OCI-LY3 (cell line): Measurements from ENCODE around the gene CABP7.
"Not testable (repeated sequence)": the region's sequence is repeated elsewhere in the genome, so short reads cannot be mapped to it uniquely, and the experiment has no call there.

ENCODE experiments used
- H2AFZ ChIP-seq: fragments of 200-600, 300-600 bp; shearing (Covaris generic); 2 replicates; pipeline ENCODE4 v1.6.0; 2014; ENCODE audit warnings: antibody characterized with exemption, low read depth, low read length
- H3K27ac ChIP-seq: fragments of 200-600, 300-600 bp; sonication (generic); 2 replicates; pipeline ENCODE4 v1.5.1; 2014; ENCODE audit warnings: mild to moderate bottlenecking, low read length, moderate library complexity, mixed read lengths
- H3K27me3 ChIP-seq: fragments of 200-600, 300-600 bp; sonication (generic); 2 replicates; pipeline ENCODE4 v1.6.1; 2014; ENCODE audit warnings: low read depth, low read length, mixed read lengths
- H3K36me3 ChIP-seq: fragments of 200-600, 300-600 bp; sonication (generic); replicated peaks from 2 replicates; pipeline ENCODE3; 2014; ENCODE audit warnings: low read depth, low read length, mixed read lengths
- H3K4me1 ChIP-seq: fragments of 300-600, 200-600 bp; sonication (generic); 2 replicates; pipeline ENCODE4 v1.6.1; 2014; ENCODE audit warnings: low read length, mixed read lengths
- H3K4me2 ChIP-seq: fragments of 200-600, 300-600 bp; sonication (generic); 2 replicates; pipeline ENCODE4 v1.6.1; 2014; ENCODE audit warnings: low read length, mixed read lengths
- H3K4me3 ChIP-seq: fragments of 300-600, 200-600 bp; sonication (generic); 2 replicates; pipeline ENCODE4 v1.5.1; 2014; ENCODE audit warnings: antibody characterized with exemption, mild to moderate bottlenecking, low read length, moderate library complexity
- H3K79me2 ChIP-seq: fragments of 300-600, 200-600 bp; shearing (Covaris generic); 2 replicates; pipeline ENCODE4 v1.6.1; 2014; ENCODE audit warnings: mild to moderate bottlenecking, low read length, mixed read lengths
- H3K9ac ChIP-seq: fragments of 300-600, 200-600 bp; shearing (Covaris generic); 2 replicates; pipeline ENCODE4 v1.6.0; 2014; ENCODE audit warnings: mild to moderate bottlenecking, low read length, moderate library complexity
- H3K9me3 ChIP-seq: fragments of 200-600, 300-600 bp; shearing (Covaris generic); 2 replicates; pipeline ENCODE4 v1.6.1; 2014; ENCODE audit warnings: low read length, mixed read lengths; ENCODE audit not compliant: insufficient read depth
- H4K20me1 ChIP-seq: fragments of 200-600, 300-600 bp; sonication (generic); 2 replicates; pipeline ENCODE4 v1.6.1; 2016; ENCODE audit warnings: low read length, mixed read lengths; ENCODE audit not compliant: insufficient read depth
- CTCF ChIP-seq: fragments of 200-600, 300-600 bp; sonication (generic); IDR thresholded peaks from 2 replicates; pipeline ENCODE4 v1.5.1; 2014; ENCODE audit warnings: antibody characterized with exemption, low read length, low read depth
- EZH2phosphoT487 ChIP-seq: fragments of 200-600 bp; shearing (Covaris generic); IDR thresholded peaks from 2 replicates; pipeline ENCODE4 v1.6.1; 2018; ENCODE audit warnings: antibody characterized with exemption, mixed run types, low read depth

Gene CABP7

GRCh38 chr22:29750559-29751538 lies 31.0 kb downstream of the CABP7 start:
- TF ChIP-seq CTCF, result no peak
- Histone ChIP-seq H3K27ac (no peak overlapping the region), H2AFZ (no peak overlapping the region)

GRCh38 chr22:29751669-29752068 lies 31.9 kb downstream of the CABP7 start:
- no peak overlapping the region for H2AFZ ChIP-seq
- H3K9me3 ChIP-seq, result no peaks in the 10 kb centered on the region
- H3K4me1 ChIP-seq, result peaks cover 21% of the 10 kb centered on the region
- no peak overlapping the region for H3K9ac ChIP-seq
- no peak overlapping the region for H3K27ac ChIP-seq
- H3K27me3 ChIP-seq, result no peaks in the 10 kb centered on the region
- no peaks in the 10 kb centered on the region for H3K79me2 ChIP-seq
- H3K4me3 ChIP-seq, result no peak overlapping the region
- peaks cover 8% of the 10 kb centered on the region for H3K36me3 ChIP-seq
- no peak overlapping the region for H3K4me2 ChIP-seq
- TF ChIP-seq CTCF (no peak), EZH2phosphoT487 (no peak)
- peaks cover 11% of the 10 kb centered on the region; the same call in 1 of the 2 replicates for H4K20me1 ChIP-seq

More at GRCh38 chr22:29750559-29751538, 31.0 kb downstream of the CABP7 start:
- Histone ChIP-seq H3K79me2 (no peaks in the 10 kb centered on the region), H4K20me1 (peaks cover 11% of the 10 kb centered on the region; the same call in 1 of the 2 replicates), H3K27me3 (no peaks in the 10 kb centered on the region), H3K9ac (no peak overlapping the region), H3K9me3 (no peaks in the 10 kb centered on the region), H3K36me3 (peaks cover 8% of the 10 kb centered on the region), H3K4me3 (no peak overlapping the region), H3K4me1 (peaks cover 21% of the 10 kb centered on the region), H3K4me2 (no peak overlapping the region)

GRCh38 chr22:29753808-29754657 lies 34.2 kb downstream of the CABP7 start:
- TF ChIP-seq EZH2phosphoT487 (no peak), CTCF (no peak)
- H3K9ac ChIP-seq, result no peak overlapping the region
- H2AFZ ChIP-seq, result no peak overlapping the region
- H3K36me3 ChIP-seq, result peaks cover 8% of the 10 kb centered on the region
- no peaks in the 10 kb centered on the region for H3K27me3 ChIP-seq
- H3K27ac ChIP-seq, result no peak overlapping the region
- H3K4me2 ChIP-seq, result no peak overlapping the region
- no peaks in the 10 kb centered on the region for H3K9me3 ChIP-seq
- no peaks in the 10 kb centered on the region for H4K20me1 ChIP-seq
- no peak overlapping the region for H3K4me3 ChIP-seq
- H3K4me1 ChIP-seq, result peaks cover 6% of the 10 kb centered on the region
- no peaks in the 10 kb centered on the region for H3K79me2 ChIP-seq

- not testable (repeated sequence) for H3K9ac ChIP-seq, H3K36me3 ChIP-seq, H3K4me3 ChIP-seq, H3K4me2 ChIP-seq, H3K79me2 ChIP-seq, H3K9me3 ChIP-seq, H3K4me1 ChIP-seq, H2AFZ ChIP-seq, H3K27ac ChIP-seq, H4K20me1 ChIP-seq, H3K27me3 ChIP-seq
Measured at GRCh38 chr22:29754658-29755395, 35.0 kb downstream of the CABP7 start.
